H1 (cell line): ENCODE measurements around the gene HPN. TPM values are rescaled to one million over a fixed set of nuclear protein-coding genes. Genes with fewer than 3 reads are reported as not detected.

Source experiments
- CTCF ChIA-PET: fragments of 300-600 bp; sonication (Branson Sonifier 250); formaldehyde crosslinking; loops from one replicate; lab custom pipeline; 2021; ENCODE audit not compliant: partially characterized antibody; lab: Charles Lee
- POLR2A ChIA-PET: fragments of 300-600 bp; sonication (Branson Sonifier 250); formaldehyde crosslinking; loops from one replicate; lab custom pipeline; 2021; ENCODE audit warnings: inconsistent platforms; ENCODE audit not compliant: partially characterized antibody; lab: Charles Lee
- DNase-seq, 2 experiments: peaks; one replicate each; pipeline versions ENCODE4 v3.0.0 to v3.0.0-alpha.2; 2010 to 2022; ENCODE audit warnings: low spot score in 2 of 2, low read depth in 1 of 2, mixed read lengths in 1 of 2
- FAIRE-seq: peaks from 2 replicates; lab custom pipeline; 2011; peaks lifted over from hg19 to GRCh38; lab: Jason Lieb, UNC
- H2AFZ ChIP-seq: 2 replicates; pipeline ENCODE4 v1.8.1; 2012; ENCODE audit warnings: low read length, inconsistent platforms
- H2AK5ac ChIP-seq: 2 replicates; pipeline ENCODE4 v1.6.1; 2013; ENCODE audit warnings: low read depth, low read length
- H2BK120ac ChIP-seq: replicated peaks from 2 replicates; pipeline ENCODE3; 2013; ENCODE audit warnings: low read depth, low read length, inconsistent platforms
- H2BK12ac ChIP-seq: 2 replicates; pipeline ENCODE4 v1.6.1; 2013; ENCODE audit warnings: low read depth, low read length
- H2BK15ac ChIP-seq: 2 replicates; pipeline ENCODE4 v1.6.1; 2013; ENCODE audit warnings: low read length
- H2BK20ac ChIP-seq: 2 replicates; pipeline ENCODE4 v1.6.1; 2013; ENCODE audit warnings: low read length
- H2BK5ac ChIP-seq: 2 replicates; pipeline ENCODE4 v1.6.1; 2013; ENCODE audit warnings: low read depth, low read length
- H3K14ac ChIP-seq: 2 replicates; pipeline ENCODE4 v1.6.1; 2013; ENCODE audit warnings: inconsistent platforms; ENCODE audit not compliant: insufficient read length
- H3K18ac ChIP-seq: 2 replicates; pipeline ENCODE4 v1.6.1; 2013; ENCODE audit warnings: low read length; ENCODE audit errors: extremely low read depth
- H3K23ac ChIP-seq: 2 replicates; pipeline ENCODE4 v1.6.1; 2013; ENCODE audit warnings: inconsistent platforms; ENCODE audit not compliant: insufficient read length
- H3K23me2 ChIP-seq: 2 replicates; pipeline ENCODE4 v1.6.1; 2013; ENCODE audit warnings: low read depth, low read length
- H3K27ac ChIP-seq: 2 replicates; pipeline ENCODE4 v1.6.1; 2011; ENCODE audit warnings: low read depth, low read length, inconsistent platforms
- H3K27me3 ChIP-seq, 4 experiments: replicated peaks in 1 of 4; 1 replicate in 1 of 4; 2 replicates in 3 of 4; pipeline versions ENCODE4 v1.6.1 to v1.8.1; 2011 to 2013; ENCODE audit warnings: low read length in 3 of 4, mild to moderate bottlenecking in 3 of 4, inconsistent platforms in 2 of 4, mixed read lengths in 2 of 4, moderate library complexity in 1 of 4; ENCODE audit not compliant: control insufficient read depth in 3 of 4, insufficient read depth in 3 of 4; ENCODE audit errors: extremely low read depth in 1 of 4
- H3K36me3 ChIP-seq, 4 experiments: 2 replicates each; pipeline versions ENCODE4 v1.6.1 to v1.8.1; 2011 to 2013; ENCODE audit warnings: mild to moderate bottlenecking in 4 of 4, low read length in 3 of 4, moderate library complexity in 2 of 4, control low read depth in 1 of 4, inconsistent platforms in 1 of 4; ENCODE audit not compliant: insufficient read depth in 4 of 4, control insufficient read depth in 2 of 4
- H3K4ac ChIP-seq: replicated peaks from 2 replicates; pipeline ENCODE3; 2013; ENCODE audit warnings: low read length, low read depth, mixed read lengths, inconsistent platforms; ENCODE audit not compliant: insufficient read length
- H3K4me1 ChIP-seq, 4 experiments: replicated peaks in 1 of 4; 1 replicate in 1 of 4; 2 replicates in 3 of 4; pipeline versions ENCODE4 v1.6.1 to v1.8.1; 2011 to 2013; ENCODE audit warnings: low read length in 3 of 4, inconsistent platforms in 2 of 4, mixed read lengths in 1 of 4; ENCODE audit not compliant: insufficient read depth in 4 of 4, control insufficient read depth in 3 of 4
- H3K4me2 ChIP-seq, 2 experiments: 2 replicates each; pipeline versions ENCODE4 v1.6.1 to v1.8.1; 2011 to 2013; ENCODE audit warnings: low read depth in 2 of 2, low read length in 2 of 2, control low read depth in 1 of 2, inconsistent platforms in 1 of 2, mild to moderate bottlenecking in 1 of 2; ENCODE audit not compliant: insufficient read depth in 1 of 2
- H3K4me3 ChIP-seq, 4 experiments: fragments of 200-600, 300-600 bp in 1 of 4; sonication (generic), shearing (Covaris generic), sonication (Bioruptor Twin) in 1 of 4; 2 replicates each; pipeline versions ENCODE4 v1.5.1 to v1.8.1; 2011 to 2016; ENCODE audit warnings: low read length in 4 of 4, low read depth in 3 of 4, control low read depth in 2 of 4, inconsistent platforms in 2 of 4, mild to moderate bottlenecking in 2 of 4, mixed read lengths in 1 of 4, moderate library complexity in 1 of 4; ENCODE audit not compliant: insufficient read depth in 2 of 4; ENCODE audit errors: extremely low read depth in 1 of 4
- H3K56ac ChIP-seq: replicated peaks from 2 replicates; pipeline ENCODE3; 2013; ENCODE audit warnings: low read depth, mild to moderate bottlenecking, mixed read lengths, low read length, inconsistent platforms; ENCODE audit not compliant: insufficient read length
- H3K79me1 ChIP-seq: 2 replicates; pipeline ENCODE4 v1.6.1; 2013; ENCODE audit warnings: low read depth, low read length, control low read depth
- H3K79me2 ChIP-seq, 2 experiments: 2 replicates each; pipeline versions ENCODE4 v1.6.1 to v1.8.1; 2012 to 2013; ENCODE audit warnings: low read length in 2 of 2, mild to moderate bottlenecking in 2 of 2, inconsistent platforms in 1 of 2; ENCODE audit not compliant: insufficient read depth in 2 of 2, control insufficient read depth in 1 of 2
- H3K9ac ChIP-seq, 4 experiments: replicated peaks in 1 of 4; 1 replicate in 1 of 4; 2 replicates in 3 of 4; pipeline versions ENCODE4 v1.6.1 to v1.8.1; 2011 to 2013; ENCODE audit warnings: low read depth in 3 of 4, low read length in 3 of 4, control low read depth in 2 of 4, mild to moderate bottlenecking in 2 of 4, moderate library complexity in 2 of 4, inconsistent platforms in 1 of 4; ENCODE audit errors: extremely low read depth in 1 of 4
- H3K9me3 ChIP-seq, 2 experiments: 2 replicates each; pipeline versions ENCODE4 v1.6.1 to v1.8.1; 2012 to 2013; ENCODE audit warnings: mild to moderate bottlenecking in 2 of 2, moderate library complexity in 2 of 2, control low read depth in 1 of 2, inconsistent platforms in 1 of 2, low read depth in 1 of 2, low read length in 1 of 2, mixed read lengths in 1 of 2; ENCODE audit not compliant: insufficient read depth in 2 of 2
- H4K20me1 ChIP-seq, 2 experiments: replicated peaks in 1 of 2; 2 replicates each; pipeline versions ENCODE3 to v1.8.1; 2011 to 2013; ENCODE audit warnings: inconsistent platforms in 2 of 2, low read length in 2 of 2, mild to moderate bottlenecking in 1 of 2; ENCODE audit not compliant: insufficient read depth in 2 of 2, control insufficient read depth in 1 of 2
- H4K5ac ChIP-seq: 2 replicates; pipeline ENCODE4 v1.6.1; 2013; ENCODE audit warnings: low read length, low read depth, mixed read lengths, inconsistent platforms; ENCODE audit not compliant: insufficient read length
- H4K8ac ChIP-seq: 2 replicates; pipeline ENCODE4 v1.8.0; 2013; ENCODE audit warnings: mild to moderate bottlenecking, moderate library complexity, low read length, inconsistent platforms; ENCODE audit not compliant: insufficient read depth; ENCODE audit errors: extremely low read depth
- H4K91ac ChIP-seq: replicated peaks from 2 replicates; pipeline ENCODE3; 2013; ENCODE audit warnings: low read length, mixed read lengths, inconsistent platforms; ENCODE audit not compliant: insufficient read length
- POLR2AphosphoS5 ChIP-seq: IDR thresholded peaks from 2 replicates; pipeline ENCODE4 v1.6.1; 2011; ENCODE audit warnings: low read depth, low read length
- TAF7 ChIP-seq: optimal IDR thresholded peaks from 2 replicates; pipeline ENCODE3; 2011; ENCODE audit warnings: low read depth, mild to moderate bottlenecking, inconsistent platforms, low read length, moderate library complexity, borderline replicate concordance
- WGBS, 2 experiments: shearing (Covaris generic) in 1 of 2; methylation state at CpG; one replicate each; pipeline versions ENCODE4 v1.1.6 to v1.1.7; 2013 to 2015; ENCODE audit warnings: low lambda C conversion rate in 2 of 2, mixed read lengths in 2 of 2, inconsistent platforms in 1 of 2, low coverage in 1 of 2, missing lambda C conversion rate in 1 of 2; ENCODE audit not compliant: insufficient replicate concordance in 2 of 2, insufficient coverage in 1 of 2, insufficient read length in 1 of 2; ENCODE audit errors: extremely low coverage in 1 of 2, missing lambda C conversion rate in 1 of 2; 5-methylcytosine and 5-hydroxymethylcytosine counted together
- polyA plus RNA-seq, 7 experiments: library from polyadenylated mRNA; depleted of rRNA in 3 of 7; stranded (reverse) in 5 of 7; unstranded in 2 of 7; fragments of >200 nt in 5 of 7; fragments of 200-250 nt in 2 of 7; gene quantifications; 1 replicate in 5 of 7; 2 replicates in 1 of 7; 4 replicates in 1 of 7; pipeline versions ENCODE4 v1.2.1 to v1.2.3, GENCODE V29; 2011 to 2013; ENCODE audit warnings: missing spikeins in 2 of 7, mixed read lengths in 2 of 7
- total RNA-seq: library from RNA; stranded (reverse); fragmentation: NEBNext Ultra II Directional; extraction: Animal tissue kit (Norgen Biotek cat#: 25700); gene quantifications from 2 replicates; pipeline ENCODE4 v1.2.1, GENCODE V29; 2021

HPN gene
- total and polyA plus RNA-seq, 2 of the 8 experiments (the other 6 are each of a cell fraction or from before 2014, with no cell fraction given) = 14.7 to 33.7 TPM

DNA sequence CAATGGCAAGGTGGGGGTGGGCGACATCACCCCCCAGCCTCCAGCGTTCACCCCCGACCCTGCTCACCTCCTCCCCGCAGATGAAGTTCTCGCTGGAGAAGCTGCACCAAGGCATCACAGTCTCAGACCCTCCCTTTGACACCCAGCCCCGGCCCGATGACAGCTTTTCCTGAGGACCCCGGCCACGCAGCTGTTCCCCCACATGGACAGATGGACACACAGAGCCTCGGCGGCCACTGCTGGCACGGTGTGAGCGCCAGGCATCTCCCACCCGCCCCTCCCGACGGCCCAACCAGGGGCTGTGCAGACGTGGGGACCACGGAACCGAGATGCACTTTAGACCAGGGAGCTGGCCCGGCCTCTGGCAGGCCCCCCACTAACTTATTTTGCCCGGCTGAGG is 15.6 kb upstream of the HPN start:
- H4K5ac ChIP-seq = no peak overlapping the region
- H2AFZ ChIP-seq = no peak overlapping the region
- H3K9ac ChIP-seq = no peak overlapping the region
- no peak overlapping the region for H3K4ac ChIP-seq
- TF ChIP-seq POLR2AphosphoS5 = peak; percentile 7; the same call in 1 of the 2 replicates
- TF ChIP-seq TAF7 = no peak
- H2BK20ac ChIP-seq = no peak overlapping the region
- no peak overlapping the region for H2BK5ac ChIP-seq
- H3K79me1 ChIP-seq = no peaks in the 10 kb centered on the region
- peaks cover 31 to 65% (median 56%) of the 10 kb centered on the region in 4 experiments for H3K36me3 ChIP-seq
- no peak overlapping the region for H3K56ac ChIP-seq
- H3K18ac ChIP-seq = no peak overlapping the region
- H2BK12ac ChIP-seq = no peak overlapping the region
- peaks cover 0 to 5% (median 3%) of the 10 kb centered on the region in 4 experiments; a peak in 5 of 7 replicates for H3K4me1 ChIP-seq
- no peak overlapping the region for H4K91ac ChIP-seq
- no peak overlapping the region for H3K14ac ChIP-seq
- FAIRE-seq (no peak), DNase-seq (no peak)
- peaks cover 6% of the 10 kb centered on the region; the same call in 1 of the 2 replicates for H3K23me2 ChIP-seq
- POLR2A ChIA-PET = interaction anchor here (0.9 to 24.8 kb wide), 5 partner anchors 9 to 41 kb away, joined by 3 to 366 read pairs (median 10); partner anchors contain the start of gene GRAMD1A
- H3K9me3 ChIP-seq = no peaks in the 10 kb centered on the region
- CTCF ChIA-PET = interaction anchor here (1.0 to 3.2 kb wide), 7 partner anchors 13 to 187 kb away, joined by 3 to 11 read pairs (median 3); no protein-coding TSS in a partner anchor
- no peak overlapping the region for H2BK15ac ChIP-seq
- no peak overlapping the region for H3K27ac ChIP-seq
- no peaks in the 10 kb centered on the region for H3K79me2 ChIP-seq
- no peak overlapping the region for H2AK5ac ChIP-seq
- H3K27me3 ChIP-seq = peaks cover 0 to 9% (median 8%) of the 10 kb centered on the region in 4 experiments; a peak in 5 of 7 replicates
- no peak overlapping the region for H4K8ac ChIP-seq
- H3K4me3 ChIP-seq = no peak overlapping the region
- 90% methylated on average over 15 of the region's 21 CpGs; no CpG with 5 or more reads in 1 of the 2 experiments for WGBS, 2 experiments
- H2BK120ac ChIP-seq = no peak overlapping the region
- H3K4me2 ChIP-seq = no peak overlapping the region
- no peak overlapping the region for H3K23ac ChIP-seq
- H4K20me1 ChIP-seq = peaks cover 7 to 26% of the 10 kb centered on the region in 2 experiments
